CD8-positive, alpha-beta memory T cell (primary cell): ENCODE data around the gene TRAF2. TPM values are rescaled to one million over a fixed set of nuclear protein-coding genes. Genes with fewer than 3 reads are reported as not detected.

ENCODE experiments used
- CTCF ChIA-PET: fragments of 350-600 bp; sonication (Branson Sonifier 250); formaldehyde crosslinking; loops from one replicate; lab custom pipeline; 2021; ENCODE audit warnings: antibody characterized with exemption; lab: Charles Lee
- POLR2A ChIA-PET: fragments of 350-600 bp; sonication (Branson Sonifier 250); formaldehyde crosslinking; loops from one replicate; lab custom pipeline; 2021; ENCODE audit warnings: antibody characterized with exemption; lab: Charles Lee
- DNase-seq, 5 donors: peaks; one replicate each; pipeline versions ENCODE4 v3.0.0 to v3.0.0-alpha.2; 2020 to 2022; ENCODE audit warnings: mixed read lengths in 1 of 5
- H3K27ac ChIP-seq: one replicate; pipeline ENCODE4 v1.7.0; 2013; ENCODE audit warnings: low read depth, mild to moderate bottlenecking, low read length, moderate library complexity
- H3K27me3 ChIP-seq: 2 replicates; pipeline ENCODE4 v1.7.0; 2013; ENCODE audit warnings: low read length, mild to moderate bottlenecking; ENCODE audit not compliant: insufficient read depth, poor library complexity, severe bottlenecking
- H3K36me3 ChIP-seq: 2 replicates; pipeline ENCODE4 v1.7.0; 2013; ENCODE audit warnings: mild to moderate bottlenecking, low read length, moderate library complexity; ENCODE audit not compliant: insufficient read depth
- H3K4me1 ChIP-seq: 2 replicates; pipeline ENCODE4 v1.7.0; 2013; ENCODE audit warnings: mild to moderate bottlenecking, low read length, moderate library complexity; ENCODE audit not compliant: insufficient read depth
- H3K4me3 ChIP-seq: 2 replicates; pipeline ENCODE4 v1.7.0; 2013; ENCODE audit warnings: mild to moderate bottlenecking, low read length
- H3K9me3 ChIP-seq: 2 replicates; pipeline ENCODE4 v1.7.0; 2013; ENCODE audit warnings: mild to moderate bottlenecking, low read length
- H3K27ac Mint-ChIP-seq, 8 donors: one replicate each; pipeline ENCODE4 v1.8.0; 2020 to 2021; ENCODE audit warnings: mixed read lengths in 8 of 8, mild to moderate bottlenecking in 6 of 8, inconsistent platforms in 3 of 8, moderate library complexity in 3 of 8
- H3K27me3 Mint-ChIP-seq, 2 donors: one replicate each; pipeline ENCODE4 v1.8.0; 2020 to 2021; ENCODE audit warnings: mixed read lengths in 2 of 2, mild to moderate bottlenecking in 1 of 2, moderate library complexity in 1 of 2
- H3K36me3 Mint-ChIP-seq, 3 donors: one replicate each; pipeline ENCODE4 v1.8.0; 2020 to 2021; ENCODE audit warnings: mixed read lengths in 3 of 3, inconsistent platforms in 1 of 3, mild to moderate bottlenecking in 1 of 3
- H3K4me1 Mint-ChIP-seq, 3 donors: one replicate each; pipeline ENCODE4 v1.8.0; 2020 to 2021; ENCODE audit warnings: mixed read lengths in 3 of 3, inconsistent platforms in 1 of 3, mild to moderate bottlenecking in 1 of 3
- H3K4me3 Mint-ChIP-seq, 7 donors: one replicate each; pipeline ENCODE4 v1.8.0; 2020 to 2021; ENCODE audit warnings: mixed read lengths in 7 of 7, mild to moderate bottlenecking in 6 of 7, moderate library complexity in 4 of 7, inconsistent platforms in 2 of 7
- H3K9me3 Mint-ChIP-seq, 5 donors: one replicate each; pipeline ENCODE4 v1.8.0; 2020 to 2022; ENCODE audit warnings: mixed read lengths in 5 of 5, mild to moderate bottlenecking in 3 of 5, moderate library complexity in 2 of 5, inconsistent platforms in 1 of 5
- polyA plus RNA-seq: library from polyadenylated mRNA; unstranded; fragments of 300-500 nt; fragmentation: Illumina TruSeq; gene quantifications from one replicate; pipeline ENCODE4 v1.2.3, GENCODE V29; 2021
- total RNA-seq, 2 experiments: library from RNA; stranded (reverse); gene quantifications; one replicate each; pipeline ENCODE4 v1.2.3, GENCODE V29; 2021

Gene TRAF2
- total and polyA plus RNA-seq, 3 experiments from 2014 or later: 23.1 to 60.5 (median 53.2) TPM

GRCh38 chr9:136910197-136910900 is 24.0 kb downstream of the TRAF2 start:
- peaks cover 16% of the 10 kb centered on the region for H3K36me3 ChIP-seq
- H3K9me3 Mint-ChIP-seq: no peaks in the 10 kb centered on the region
- no peak for DNase-seq
- H3K27me3 ChIP-seq: no peaks in the 10 kb centered on the region
- H3K4me3 Mint-ChIP-seq: no peak overlapping the region
- H3K27ac ChIP-seq: no peak overlapping the region
- peaks cover 4 to 68% (median 9%) of the 10 kb centered on the region in 3 donors for H3K36me3 Mint-ChIP-seq
- no peaks in the 10 kb centered on the region for H3K27me3 Mint-ChIP-seq
- ChIA-PET CTCF (interaction anchor here (1.1 kb wide), 1 partner anchor 68 kb away, joined by 3 read pairs; the partner anchor contains the start of gene AJM1), POLR2A (no interaction called here)
- peaks cover 0 to 9% (median 2%) of the 10 kb centered on the region in 3 donors for H3K4me1 Mint-ChIP-seq
- peak overlapping the region in 1 of 8 donors; percentile 50 for H3K27ac Mint-ChIP-seq
- H3K4me3 ChIP-seq: no peak overlapping the region
- H3K9me3 ChIP-seq: no peaks in the 10 kb centered on the region
- no peaks in the 10 kb centered on the region for H3K4me1 ChIP-seq

GRCh38 chr9:136910901-136911245 is 24.6 kb downstream of the TRAF2 start:
- CTCF ChIA-PET: interaction anchor here (1.1 kb wide), 1 partner anchor 69 kb away, joined by 3 read pairs; the partner anchor contains the start of gene AJM1
- H3K4me3 Mint-ChIP-seq: no peak overlapping the region
- Histone ChIP-seq H3K36me3 (peaks cover 18% of the 10 kb centered on the region), H3K27me3 (no peaks in the 10 kb centered on the region), H3K4me1 (no peaks in the 10 kb centered on the region), H3K27ac (no peak overlapping the region), H3K9me3 (no peaks in the 10 kb centered on the region), H3K4me3 (no peak overlapping the region)
- peak overlapping the region in 1 of 8 donors; percentile 50 for H3K27ac Mint-ChIP-seq
- H3K4me1 Mint-ChIP-seq: peaks cover 0 to 7% (median 3%) of the 10 kb centered on the region in 3 donors
- no peaks in the 10 kb centered on the region for H3K27me3 Mint-ChIP-seq
- POLR2A ChIA-PET: no interaction called here
- peaks cover 4 to 71% (median 11%) of the 10 kb centered on the region in 3 donors for H3K36me3 Mint-ChIP-seq
- no peaks in the 10 kb centered on the region for H3K9me3 Mint-ChIP-seq
- DNase-seq: no peak

- Histone ChIP-seq H3K27ac (no peak overlapping the region), H3K4me1 (no peaks in the 10 kb centered on the region), H3K9me3 (no peaks in the 10 kb centered on the region), H3K36me3 (peaks cover 22% of the 10 kb centered on the region), H3K4me3 (no peak overlapping the region), H3K27me3 (no peaks in the 10 kb centered on the region)
- peaks cover 4 to 68% (median 13%) of the 10 kb centered on the region in 3 donors for H3K36me3 Mint-ChIP-seq
- H3K27ac Mint-ChIP-seq: peak overlapping the region in 2 of 8 donors; percentile 10 to 68
- H3K4me1 Mint-ChIP-seq: peaks cover 0 to 6% (median 0%) of the 10 kb centered on the region in 3 donors
- CTCF ChIA-PET: no interaction called here
- POLR2A ChIA-PET: no interaction called here
- no peak overlapping the region for H3K4me3 Mint-ChIP-seq
- no peaks in the 10 kb centered on the region for H3K27me3 Mint-ChIP-seq
- DNase-seq: no peak
- no peaks in the 10 kb centered on the region for H3K9me3 Mint-ChIP-seq
Observed at GRCh38 chr9:136913701-136914438, 27.6 kb downstream of the TRAF2 start.

GRCh38 chr9:136915632-136916329 is 29.5 kb downstream of the TRAF2 start:
- H3K36me3 Mint-ChIP-seq: peaks cover 4 to 66% (median 9%) of the 10 kb centered on the region in 3 donors
- no peaks in the 10 kb centered on the region for H3K4me1 ChIP-seq
- ChIA-PET CTCF (no interaction called here), POLR2A (no interaction called here)
- H3K4me3 Mint-ChIP-seq: no peak overlapping the region
- H3K27me3 ChIP-seq: no peaks in the 10 kb centered on the region
- no peak for DNase-seq
- peaks cover 0 to 6% (median 0%) of the 10 kb centered on the region in 3 donors for H3K4me1 Mint-ChIP-seq
- H3K27ac Mint-ChIP-seq: peak overlapping the region in 1 of 8 donors; percentile 19
- H3K4me3 ChIP-seq: no peak overlapping the region
- H3K36me3 ChIP-seq: peaks cover 28% of the 10 kb centered on the region
- no peaks in the 10 kb centered on the region for H3K9me3 Mint-ChIP-seq
- H3K9me3 ChIP-seq: no peaks in the 10 kb centered on the region
- H3K27ac ChIP-seq: no peak overlapping the region
- no peaks in the 10 kb centered on the region for H3K27me3 Mint-ChIP-seq

GRCh38 chr9:136916330-136917184 is 30.2 kb downstream of the TRAF2 start:
- Histone ChIP-seq H3K4me3 (no peak overlapping the region), H3K9me3 (no peaks in the 10 kb centered on the region), H3K27me3 (no peaks in the 10 kb centered on the region), H3K36me3 (peaks cover 33% of the 10 kb centered on the region), H3K27ac (no peak overlapping the region), H3K4me1 (no peaks in the 10 kb centered on the region)
- H3K4me1 Mint-ChIP-seq: peaks cover 0 to 6% (median 0%) of the 10 kb centered on the region in 3 donors
- H3K27me3 Mint-ChIP-seq: no peaks in the 10 kb centered on the region
- no peak overlapping the region for H3K27ac Mint-ChIP-seq
- no peaks in the 10 kb centered on the region for H3K9me3 Mint-ChIP-seq
- CTCF ChIA-PET: no interaction called here
- H3K4me3 Mint-ChIP-seq: no peak overlapping the region
- peaks cover 4 to 61% (median 9%) of the 10 kb centered on the region in 3 donors for H3K36me3 Mint-ChIP-seq
- POLR2A ChIA-PET: no interaction called here
- DNase-seq: no peak

GRCh38 chr9:136917902-136918301 is 31.6 kb downstream of the TRAF2 start:
- Mint-ChIP-seq H3K36me3 (peaks cover 4 to 67% (median 12%) of the 10 kb centered on the region in 3 donors), H3K4me3 (no peak overlapping the region), H3K4me1 (peaks cover 0 to 6% (median 0%) of the 10 kb centered on the region in 3 donors), H3K27ac (peak overlapping the region in 2 of 8 donors; percentile 73), H3K9me3 (no peaks in the 10 kb centered on the region), H3K27me3 (no peaks in the 10 kb centered on the region)
- H3K27me3 ChIP-seq: no peaks in the 10 kb centered on the region
- H3K27ac ChIP-seq: no peak overlapping the region
- H3K9me3 ChIP-seq: no peaks in the 10 kb centered on the region
- ChIA-PET CTCF (interaction anchor here (1.6 to 1.7 kb wide), 2 partner anchors 13 to 129 kb away, joined by 3 to 5 read pairs; partner anchors contain the start of gene NPDC1), POLR2A (no interaction called here)
- no peak for DNase-seq
- H3K36me3 ChIP-seq: peaks cover 41% of the 10 kb centered on the region
- H3K4me3 ChIP-seq: no peak overlapping the region
- H3K4me1 ChIP-seq: no peaks in the 10 kb centered on the region

- no peaks in the 10 kb centered on the region for H3K27me3 ChIP-seq
- no peak overlapping the region for H3K27ac ChIP-seq
- Mint-ChIP-seq H3K36me3 (peaks cover 0 to 70% (median 9%) of the 10 kb centered on the region in 3 donors), H3K9me3 (no peaks in the 10 kb centered on the region), H3K4me1 (peaks cover 0 to 6% (median 0%) of the 10 kb centered on the region in 3 donors), H3K4me3 (no peak overlapping the region), H3K27ac (peak overlapping the region in 3 of 8 donors; percentile 17 to 91 (median 47)), H3K27me3 (no peaks in the 10 kb centered on the region)
- no peak overlapping the region for H3K4me3 ChIP-seq
- no peaks in the 10 kb centered on the region for H3K9me3 ChIP-seq
- no peak for DNase-seq
- H3K4me1 ChIP-seq: no peaks in the 10 kb centered on the region
- ChIA-PET CTCF (interaction anchor here (0.7 to 1.5 kb wide), 4 partner anchors 18 to 116 kb away, joined by 3 to 5 read pairs (median 4); no protein-coding TSS in a partner anchor), POLR2A (no interaction called here)
- H3K36me3 ChIP-seq: peaks cover 41% of the 10 kb centered on the region
Observed at GRCh38 chr9:136920069-136920468, 33.8 kb downstream of the TRAF2 start.
